Measurements from ENCODE around the gene FGF18.

The FGF18 gene

DNA sequence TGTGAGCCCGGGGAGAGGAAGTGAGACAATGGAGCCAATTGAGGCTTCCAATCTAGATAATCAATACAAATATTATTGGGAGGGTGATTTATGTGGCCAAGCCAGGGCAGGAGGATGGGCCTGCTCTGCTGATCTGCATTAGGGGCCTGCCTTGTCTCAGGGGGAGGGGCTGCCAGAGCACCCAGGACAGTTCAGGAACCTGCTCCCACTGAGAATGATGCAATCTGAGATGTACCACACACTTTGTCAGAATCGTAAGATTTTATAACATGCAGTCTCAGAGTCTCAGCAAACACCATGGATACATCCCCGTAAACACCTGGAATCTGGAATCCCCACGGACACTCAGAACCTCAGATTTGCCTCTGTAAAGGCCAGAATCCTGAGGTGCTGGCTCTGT lies 19.3 kb downstream of the FGF18 start:
- no peak for DNase-seq (ENCODE audit: extremely low read depth in 1 of 2, low read depth in 1 of 2)

DNA sequence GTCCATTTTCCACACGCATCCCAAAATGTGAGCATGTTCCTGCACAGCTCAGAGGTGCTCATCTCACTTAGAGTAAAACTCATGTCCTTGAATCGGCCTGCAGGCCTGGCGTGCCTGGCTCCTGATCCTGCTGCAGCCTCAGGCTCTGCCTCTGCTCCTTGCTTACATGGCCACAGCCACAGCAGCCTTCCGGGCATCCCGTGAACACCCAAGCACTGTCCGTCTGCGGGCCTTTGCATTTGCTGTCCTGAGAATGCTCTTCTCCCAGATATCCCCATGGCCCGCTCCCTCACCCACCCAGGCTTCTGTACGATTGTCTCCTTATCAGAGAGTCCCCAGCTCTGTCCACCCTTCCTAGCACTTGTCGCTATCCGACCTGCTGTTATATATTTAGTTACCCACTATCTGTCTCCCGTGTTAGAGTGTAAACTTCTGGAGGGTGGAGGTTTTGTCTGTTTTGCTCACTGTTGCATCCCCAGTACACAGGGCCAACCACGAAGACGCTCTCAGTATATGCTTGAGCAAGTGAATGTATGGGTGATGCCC lies 21.9 kb downstream of the FGF18 start:
- DNase-seq (ENCODE audit: extremely low read depth in 1 of 2, low read depth in 1 of 2), result no peak

DNA sequence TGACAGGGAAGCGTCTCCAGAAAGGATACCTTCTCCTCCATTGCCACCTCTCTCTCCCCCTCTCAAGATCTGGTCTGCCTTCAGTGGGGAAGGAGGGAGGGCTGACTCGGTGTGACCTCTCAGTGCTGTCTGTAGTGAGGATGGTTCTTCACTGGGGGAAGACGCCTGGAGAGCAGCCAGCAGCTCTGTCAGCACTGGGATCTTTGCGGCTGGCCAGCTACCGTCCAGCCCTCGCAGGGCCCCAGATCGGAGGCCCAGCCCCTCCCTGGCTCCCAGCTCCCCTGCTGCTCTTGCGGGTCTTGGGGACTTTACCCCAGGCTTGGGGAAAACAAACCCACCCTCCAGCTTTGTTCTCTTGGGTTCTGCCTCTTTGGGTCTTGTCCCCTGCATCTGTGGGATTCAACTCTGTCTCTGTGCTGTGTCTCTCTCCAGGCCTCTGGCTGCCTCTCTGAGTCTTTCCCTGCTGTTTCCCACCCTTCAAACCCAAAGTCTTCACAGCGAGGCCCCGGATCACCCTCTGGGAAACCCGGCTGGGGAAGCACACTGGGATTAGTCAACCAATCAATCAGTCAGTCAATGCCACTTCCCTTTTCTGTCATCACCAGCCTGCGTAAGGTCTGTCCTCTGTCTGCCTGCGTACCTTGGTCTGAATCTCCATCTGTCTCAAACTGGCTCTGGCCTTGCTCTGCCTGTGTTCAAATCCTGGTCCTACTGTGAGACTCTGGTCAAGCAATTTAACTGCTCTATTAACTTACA lies 23.0 kb downstream of the FGF18 start:
- DNase-seq (ENCODE audit: extremely low read depth in 1 of 2, low read depth in 1 of 2), result no peak

DNA sequence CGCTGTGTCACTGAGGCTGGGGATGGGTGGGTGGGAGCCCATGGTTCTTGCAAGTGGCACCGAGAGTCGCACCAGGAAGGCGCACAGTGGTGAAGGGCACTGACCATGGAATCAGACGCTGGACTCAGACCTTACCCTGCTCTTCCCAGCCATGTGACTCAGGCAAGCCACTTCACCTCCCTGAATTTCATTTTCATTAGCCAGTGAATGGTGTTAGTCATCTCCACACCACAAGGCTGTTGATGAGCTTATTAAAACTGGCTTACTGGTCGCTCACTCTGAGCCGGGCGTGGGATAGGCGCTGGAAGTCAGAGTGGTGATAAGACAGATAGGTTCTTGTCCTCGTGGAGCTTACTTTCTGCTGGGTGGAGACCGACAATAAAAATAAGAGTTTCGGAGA lies 25.1 kb downstream of the FGF18 start:
- DNase-seq (ENCODE audit: extremely low read depth in 1 of 2, low read depth in 1 of 2), result no peak

DNA sequence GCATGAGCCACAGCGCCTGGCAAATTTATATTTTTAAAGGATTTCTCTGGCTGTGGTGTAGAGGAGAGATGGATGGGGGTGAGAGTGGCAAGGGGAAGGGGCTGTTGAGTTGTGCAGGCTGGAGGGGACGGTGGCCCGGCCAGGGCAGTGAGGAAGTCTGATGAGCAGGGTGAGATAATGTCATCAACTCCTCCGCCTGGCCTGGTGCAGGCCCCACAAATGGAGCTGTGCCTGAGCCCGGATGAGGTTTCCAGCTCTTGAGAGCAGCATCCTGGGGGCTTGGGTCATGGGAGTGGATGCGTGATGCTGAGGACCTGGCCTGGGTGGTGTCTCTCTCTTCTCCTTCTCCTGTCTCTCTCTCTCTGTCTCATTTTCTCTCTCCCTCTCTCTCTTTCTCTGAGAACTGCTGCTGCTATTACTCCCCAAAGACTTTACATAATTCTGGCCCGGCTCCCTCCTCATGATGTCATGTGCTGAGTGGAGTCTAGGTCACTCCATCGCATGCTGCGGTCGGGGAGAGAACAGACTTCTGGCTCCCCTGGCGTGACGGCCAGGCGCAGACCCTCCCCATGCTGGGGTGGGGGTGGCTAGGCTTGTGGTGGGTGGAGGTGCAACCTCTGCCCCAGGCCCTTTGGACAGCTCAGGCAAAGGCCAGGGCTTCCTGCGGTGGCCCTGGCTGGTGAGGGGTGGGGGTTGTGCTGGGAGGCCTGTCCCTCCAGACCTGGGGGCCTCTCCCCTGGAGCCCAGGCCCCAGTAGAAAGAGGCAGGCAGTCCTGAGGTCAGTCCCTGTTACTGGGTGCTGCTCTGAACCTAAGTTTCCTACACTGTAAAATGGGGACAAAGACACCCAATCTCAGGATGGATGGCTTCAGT lies 26.4 kb downstream of the FGF18 start:
- DNase-seq (ENCODE audit: extremely low read depth in 1 of 2, low read depth in 1 of 2), result no peak

DNA sequence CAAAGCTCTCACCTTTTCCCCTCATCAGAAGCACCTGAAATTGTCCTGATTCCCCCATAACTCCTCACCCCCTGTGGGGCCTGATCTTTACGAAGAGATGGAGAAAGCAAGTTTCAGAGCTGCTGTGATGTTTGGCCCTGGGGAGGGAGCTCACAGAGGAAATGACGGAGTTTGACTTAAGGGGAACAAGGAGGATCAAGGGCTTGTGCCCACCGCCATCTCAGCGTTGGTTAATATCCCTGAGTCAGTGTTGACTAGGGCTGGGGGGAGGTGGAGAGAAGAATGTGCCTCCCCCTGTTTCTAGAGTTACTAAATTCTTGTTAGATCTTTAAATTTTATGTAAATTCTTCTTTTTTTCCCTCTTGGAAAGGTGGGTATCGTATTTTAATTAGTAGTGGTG lies 27.8 kb downstream of the FGF18 start:
- no peak for DNase-seq (ENCODE audit: extremely low read depth in 1 of 2, low read depth in 1 of 2)

DNA sequence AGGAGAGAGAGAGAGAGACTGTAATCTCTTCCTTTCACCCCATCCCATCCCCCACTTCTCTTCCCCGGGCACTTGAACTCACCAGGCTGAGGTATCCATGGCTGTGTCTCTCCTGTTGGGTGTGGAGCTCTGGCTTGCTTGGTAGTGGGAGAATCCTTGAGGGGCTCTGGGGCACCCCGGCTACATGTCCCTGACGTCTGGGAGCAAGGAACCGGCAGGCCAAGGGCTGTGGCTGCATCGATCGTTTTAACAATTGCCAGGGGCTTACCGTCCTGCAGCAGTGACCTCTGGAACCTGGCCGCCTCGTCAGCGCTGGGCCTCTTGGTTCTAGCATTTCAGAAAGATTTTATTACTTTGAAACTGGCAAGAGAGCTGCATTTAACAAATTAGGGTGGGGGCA lies 30.0 kb downstream of the FGF18 start:
- DNase-seq (ENCODE audit: extremely low read depth in 1 of 2, low read depth in 1 of 2), result no peak

DNA sequence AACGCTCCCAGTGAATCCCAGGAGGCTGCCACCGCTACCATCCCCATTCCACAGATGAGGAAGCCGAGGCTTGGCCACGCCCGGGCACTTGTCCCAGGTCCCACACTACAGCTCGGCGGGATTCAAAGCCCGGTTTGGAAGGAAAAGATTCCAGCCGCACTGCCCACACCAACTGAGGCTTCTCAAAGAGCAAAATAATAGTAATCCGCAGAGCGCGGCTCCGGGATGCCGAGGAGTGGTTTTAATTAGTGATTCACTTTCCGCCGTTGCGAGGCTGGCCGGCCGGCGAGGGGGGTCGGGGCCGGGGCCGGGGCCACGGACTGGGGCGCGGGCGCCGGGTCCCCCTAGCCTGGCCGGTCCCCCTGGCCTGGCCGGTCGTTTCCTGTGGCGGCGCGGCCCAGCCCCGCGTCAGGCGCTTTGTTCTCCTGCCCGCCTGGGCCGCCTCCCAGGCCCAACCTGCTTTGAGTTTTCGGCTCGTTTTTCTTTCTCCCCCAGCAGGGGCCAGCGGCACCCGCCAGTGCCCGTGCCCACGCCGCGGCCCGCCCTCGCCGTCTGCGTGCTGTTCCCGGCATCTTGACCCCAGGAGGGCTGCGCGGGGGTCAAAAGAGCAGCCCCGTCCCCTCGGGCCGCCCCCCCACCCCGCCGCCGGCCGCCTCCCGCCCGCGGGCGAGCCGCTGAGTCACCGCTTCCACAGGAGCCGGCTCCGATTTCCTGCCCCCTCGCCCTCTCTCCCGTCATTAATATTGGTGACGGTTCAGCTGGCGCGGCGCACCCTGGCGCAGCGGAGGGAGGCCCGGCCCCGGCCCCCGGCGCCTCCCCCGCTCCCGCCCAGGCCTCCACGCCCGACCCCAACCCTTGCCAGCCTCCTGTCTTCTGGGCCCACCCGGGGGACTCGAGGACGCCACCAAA lies 31.2 kb downstream of the FGF18 start:
- DNase-seq (ENCODE audit: extremely low read depth in 1 of 2, low read depth in 1 of 2), result peak in 1 of 2 donors; percentile 3

DNA sequence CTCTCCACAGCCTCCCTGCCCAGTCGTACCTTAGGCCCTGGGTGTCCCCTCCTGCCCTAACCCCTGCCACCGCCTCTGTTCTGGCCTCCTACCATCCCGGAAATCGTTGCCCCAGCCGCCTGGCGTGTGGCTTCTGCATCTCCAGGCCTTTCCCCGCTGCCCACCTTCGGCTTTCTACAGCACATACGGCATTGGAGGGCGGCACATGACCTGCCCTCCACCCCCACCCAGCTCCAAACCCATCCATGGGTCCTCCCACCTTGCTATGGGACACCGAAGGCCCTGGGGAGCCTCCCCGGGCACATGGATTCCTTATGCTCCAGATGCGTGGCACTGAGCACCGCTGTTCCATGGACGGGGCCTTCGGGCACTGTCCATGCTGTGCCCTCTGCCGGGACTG lies 32.0 kb downstream of the FGF18 start:
- DNase-seq (ENCODE audit: extremely low read depth in 1 of 2, low read depth in 1 of 2), result no peak

DNA sequence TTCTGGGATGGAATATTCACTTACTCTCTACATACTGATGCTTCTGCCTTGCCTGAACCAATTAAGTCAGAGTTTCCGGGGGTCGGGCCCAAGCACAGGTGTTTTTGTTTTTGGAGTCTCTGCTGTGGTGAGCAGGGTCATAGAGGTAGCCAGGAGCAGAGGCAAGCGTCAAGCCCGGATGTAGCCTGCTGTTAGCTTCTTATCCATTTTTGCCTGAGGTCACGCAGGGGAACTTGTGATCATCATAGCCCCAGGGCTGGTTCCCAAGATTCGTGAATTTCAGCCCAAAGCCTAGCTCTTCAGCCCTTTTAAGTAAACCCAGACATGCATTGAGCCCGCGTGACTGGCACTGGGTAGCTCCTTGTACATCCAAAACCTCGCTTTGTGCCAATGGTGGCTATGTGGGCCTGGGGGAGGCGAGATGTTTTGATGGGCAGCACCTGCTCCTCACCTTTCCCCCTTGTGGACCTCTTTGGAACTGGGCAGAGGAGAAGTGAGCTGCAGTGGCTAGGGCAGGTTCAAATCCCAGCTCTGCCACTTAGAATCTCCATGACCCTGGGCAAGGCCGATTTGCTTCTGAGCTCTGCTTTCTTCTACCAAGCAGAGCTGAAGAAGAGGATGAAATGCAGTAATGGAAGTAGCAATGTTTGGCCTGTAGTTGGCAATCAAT lies 33.7 kb downstream of the FGF18 start:
- no peak for DNase-seq (ENCODE audit: extremely low read depth in 1 of 2, low read depth in 1 of 2)

DNA sequence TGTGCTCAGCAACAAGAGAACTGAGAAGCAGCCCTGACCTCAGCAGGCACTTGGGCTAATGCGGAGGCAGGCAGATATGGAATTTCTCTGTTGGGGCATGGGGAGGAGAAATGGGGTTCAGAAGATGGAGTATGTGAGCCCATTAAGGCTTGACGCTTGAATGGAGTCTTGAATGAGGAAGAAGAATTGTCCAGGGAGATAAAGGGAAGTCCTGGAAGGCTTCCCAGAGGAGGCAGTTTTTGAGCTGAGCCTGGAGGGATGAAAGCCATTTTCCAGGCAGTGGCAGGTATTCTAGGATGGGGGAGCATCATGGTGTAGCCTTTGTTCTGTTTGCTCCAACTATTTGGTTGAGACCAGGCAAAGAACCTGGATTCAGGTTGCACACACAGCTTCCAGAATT lies 34.5 kb downstream of the FGF18 start:
- no peak for DNase-seq (ENCODE audit: extremely low read depth in 1 of 2, low read depth in 1 of 2)

DNA sequence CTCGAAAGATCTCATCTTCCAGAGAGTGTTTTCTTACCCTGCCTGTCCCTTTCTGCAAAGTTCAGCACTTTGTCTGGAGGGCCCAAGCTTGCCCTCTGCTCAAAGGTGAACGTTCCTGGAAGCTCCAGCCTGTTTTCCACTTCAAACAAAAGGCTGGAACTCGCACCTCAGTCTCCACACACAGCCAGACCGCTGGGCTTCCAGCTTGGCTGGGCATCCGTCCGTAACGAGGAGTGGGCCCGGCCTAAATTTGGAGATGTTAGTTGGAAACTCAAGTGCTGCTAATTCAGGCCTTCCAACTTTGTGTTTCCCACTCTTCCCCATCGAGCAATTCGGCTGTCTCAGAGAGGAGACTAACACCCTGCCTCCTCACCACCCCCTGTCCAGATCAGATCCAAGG lies 35.1 kb downstream of the FGF18 start:
- no peak for DNase-seq (ENCODE audit: extremely low read depth in 1 of 2, low read depth in 1 of 2)

DNA sequence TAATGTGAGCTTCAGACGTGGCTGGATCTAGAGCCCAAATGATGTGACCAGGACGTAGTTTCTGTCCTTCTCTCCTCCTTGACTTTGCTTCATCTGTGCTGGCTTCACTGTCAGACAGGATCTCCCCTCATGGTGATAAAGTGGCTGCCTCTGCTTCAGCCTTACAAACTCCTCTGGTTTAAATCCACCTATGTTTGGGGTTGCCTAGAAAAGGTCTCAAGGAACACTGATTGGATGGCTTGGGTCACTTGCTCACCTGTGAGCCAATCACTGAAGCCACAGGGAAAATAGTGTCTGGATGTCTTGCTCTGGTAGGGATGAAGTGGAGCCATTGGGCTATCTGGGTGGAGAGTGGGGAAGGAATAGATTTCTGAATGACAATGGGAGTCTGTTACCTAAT lies 36.1 kb downstream of the FGF18 start:
- DNase-seq (ENCODE audit: extremely low read depth in 1 of 2, low read depth in 1 of 2), result no peak

DNA sequence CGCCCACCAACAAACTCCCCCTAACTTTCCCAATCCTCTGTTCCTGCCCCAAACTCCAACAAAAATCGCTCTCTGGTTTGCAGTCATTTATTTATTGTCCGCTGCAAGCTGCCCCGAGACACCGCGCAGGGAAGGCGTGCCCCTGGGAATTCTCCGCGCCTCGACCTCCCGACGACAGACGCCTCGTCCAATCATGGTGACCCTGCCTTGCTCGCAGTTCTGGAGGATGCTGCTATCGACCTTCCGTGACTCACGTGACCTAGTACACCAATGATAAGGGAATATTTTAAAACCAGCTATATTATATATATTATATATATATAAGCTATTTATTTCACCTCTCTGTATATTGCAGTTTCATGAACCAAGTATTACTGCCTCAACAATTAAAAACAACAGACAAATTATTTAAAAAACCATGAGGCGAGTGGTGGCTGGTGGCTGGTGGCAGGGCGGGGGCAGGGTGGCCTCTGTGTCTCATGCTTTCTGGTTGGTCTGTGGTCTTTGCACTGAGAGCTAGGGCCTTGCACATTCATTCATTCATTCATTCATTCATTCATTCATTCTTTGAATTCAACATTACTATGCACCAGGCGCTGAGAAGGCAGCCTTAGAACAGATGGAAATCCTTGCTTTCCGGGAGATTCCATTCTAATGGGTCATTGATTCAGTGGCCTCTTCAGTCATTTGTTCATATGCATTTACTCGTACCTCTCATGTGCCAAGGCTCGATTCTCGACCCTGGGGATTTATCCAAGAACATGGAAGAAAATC lies 37.9 kb downstream of the FGF18 start:
- DNase-seq (ENCODE audit: extremely low read depth in 1 of 2, low read depth in 1 of 2), result no peak

DNA sequence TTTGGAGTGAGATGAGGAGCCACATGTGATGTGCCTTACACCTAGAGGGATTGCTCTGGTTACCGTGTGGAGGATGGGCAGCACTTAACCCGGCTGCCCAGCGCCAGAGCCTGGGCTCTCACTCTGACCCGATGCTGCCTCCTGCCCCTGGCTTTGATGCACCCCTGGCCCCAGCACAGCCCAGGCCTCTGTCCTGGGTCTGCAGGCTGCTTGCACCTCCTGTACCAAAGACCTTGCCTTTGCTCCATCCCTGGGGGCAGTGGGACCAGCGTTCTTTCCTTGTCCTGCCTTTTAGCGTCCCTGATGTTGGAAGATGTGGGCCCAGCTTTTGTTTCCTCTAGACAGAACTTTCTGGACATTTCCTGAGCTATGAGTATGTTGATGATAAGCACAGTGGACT lies 40.4 kb downstream of the FGF18 start:
- DNase-seq (ENCODE audit: extremely low read depth in 1 of 2, low read depth in 1 of 2), result no peak

DNA sequence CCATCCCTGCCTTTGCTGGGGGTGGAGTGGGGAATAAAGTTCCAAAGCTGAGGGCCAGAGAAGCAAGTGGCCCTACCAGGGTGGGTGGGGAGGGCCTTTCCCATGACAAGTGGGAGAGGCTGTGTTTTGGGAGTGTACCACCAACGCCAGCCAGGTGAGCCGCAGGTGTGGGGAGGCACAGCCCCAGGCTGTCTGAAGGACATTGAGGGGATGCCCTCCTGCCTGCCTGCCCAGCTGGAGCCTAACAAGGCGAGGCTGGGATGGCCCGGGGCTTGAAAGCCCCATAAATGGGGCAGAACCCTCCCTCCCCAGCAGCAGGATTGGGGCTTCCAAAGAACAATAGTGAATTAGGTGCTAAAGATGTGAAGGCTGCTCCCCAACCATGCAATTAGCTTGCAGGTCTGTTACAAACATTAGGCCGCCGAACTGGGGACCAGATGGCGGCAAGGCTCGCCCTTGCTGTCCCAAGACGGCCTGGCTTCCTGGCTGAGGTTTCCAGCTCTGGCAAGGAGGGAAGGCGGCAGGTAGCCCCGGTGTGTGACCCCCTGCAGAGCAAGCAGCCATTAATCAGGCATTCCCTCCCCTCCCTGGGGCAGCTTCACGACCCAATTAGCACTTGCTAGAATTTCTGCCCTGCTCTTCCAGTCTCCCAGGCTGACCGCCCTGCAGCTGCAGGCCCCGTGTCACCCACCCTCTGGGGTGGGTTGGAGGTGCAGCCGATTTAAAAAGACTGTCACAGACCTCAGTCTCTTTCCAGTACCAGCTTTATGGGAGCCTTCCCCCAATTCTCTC lies 42.9 kb downstream of the FGF18 start:
- DNase-seq (ENCODE audit: extremely low read depth in 1 of 2, low read depth in 1 of 2), result no peak

DNA sequence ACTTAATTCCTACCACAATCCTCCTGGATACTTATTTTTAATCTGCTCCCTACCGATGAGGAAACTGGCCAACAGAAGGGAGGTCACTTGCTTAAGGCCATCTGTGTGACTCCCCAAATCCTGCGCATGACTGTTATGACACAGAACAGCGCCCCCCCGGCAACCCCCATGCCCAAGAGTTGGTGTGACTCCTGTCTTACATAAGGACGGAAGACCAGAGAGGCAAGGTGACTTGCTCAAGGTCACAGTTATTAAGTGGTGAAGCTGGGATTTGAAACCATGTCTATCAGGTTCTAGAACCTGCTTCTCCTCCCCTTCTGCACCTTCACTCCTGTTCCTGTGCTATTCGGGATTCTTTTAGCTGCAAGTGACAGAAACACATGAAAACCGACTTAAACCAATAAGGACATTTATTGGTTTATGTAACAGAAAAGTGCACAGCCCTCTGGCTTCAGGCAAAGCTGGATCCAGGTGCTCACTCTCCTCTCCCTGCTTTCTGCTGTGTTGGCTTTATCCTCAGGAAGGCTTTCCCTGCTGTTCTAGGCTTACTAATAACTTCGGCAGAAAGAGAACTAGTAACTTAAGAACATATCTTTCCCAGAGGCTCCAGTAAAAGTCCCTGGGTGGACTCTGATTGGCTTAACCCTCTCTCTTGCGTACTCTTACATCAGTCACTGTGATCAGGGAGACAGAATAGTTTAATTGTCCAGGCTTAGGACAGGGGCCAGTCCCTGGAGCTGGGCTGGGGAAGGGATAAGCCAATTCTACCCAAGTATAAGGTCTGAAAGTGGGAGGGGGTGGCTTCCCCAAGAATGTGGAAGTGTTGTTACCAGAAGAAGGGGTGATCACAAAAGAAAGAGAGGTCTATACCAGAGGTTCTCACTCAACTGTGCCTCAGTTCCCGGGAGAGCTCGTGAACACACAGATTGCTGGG lies 43.7 kb downstream of the FGF18 start:
- no peak for DNase-seq (ENCODE audit: extremely low read depth in 1 of 2, low read depth in 1 of 2)

DNA sequence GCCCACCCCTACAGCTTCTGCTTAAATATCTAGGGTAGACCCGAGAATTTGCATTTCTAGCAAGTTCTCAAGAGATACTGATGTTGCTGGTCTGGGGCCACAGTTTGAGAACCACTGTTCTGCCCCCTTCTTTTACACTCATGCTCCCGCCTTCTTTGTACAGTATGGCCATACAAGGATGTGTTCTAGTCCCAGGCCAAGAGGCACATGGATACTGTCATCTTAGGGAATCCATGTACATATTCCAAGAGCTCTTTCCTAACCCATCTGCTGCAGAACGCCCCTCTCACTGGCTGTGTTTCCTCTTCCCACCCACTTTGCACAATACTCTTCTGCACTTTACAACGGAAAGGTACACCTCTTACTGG lies 44.4 kb downstream of the FGF18 start:
- DNase-seq (ENCODE audit: extremely low read depth in 1 of 2, low read depth in 1 of 2), result no peak

Measured in activated CD8-positive, alpha-beta memory T cell treated with anti-CD3 and anti-CD28 coated beads for 1 hour (primary cell).